BLaER1 treated with 17β-estradiol and CSF1 and Interleukin-3, amounts not matched to agents 10 nM and 100 nM (cell line): ENCODE measurements around the gene GRIK5.

Source experiments
- H3K27ac ChIP-seq, 11 experiments: shearing (Covaris generic); formaldehyde crosslinking; 2 replicates each; pipeline ENCODE4 v1.8.1; 2022
- H3K27me3 ChIP-seq, 11 experiments: shearing (Covaris generic); formaldehyde crosslinking; 2 replicates each; pipeline ENCODE4 v1.8.1; 2022
- H3K36me3 ChIP-seq, 11 experiments: shearing (Covaris generic); formaldehyde crosslinking; 2 replicates each; pipeline ENCODE4 v1.8.1; 2022
- H3K4me1 ChIP-seq, 10 experiments: shearing (Covaris generic); formaldehyde crosslinking; 2 replicates each; pipeline ENCODE4 v1.8.1; 2022
- H3K4me2 ChIP-seq, 11 experiments: shearing (Covaris generic); formaldehyde crosslinking; 2 replicates each; pipeline ENCODE4 v1.8.1; 2022
- H3K4me3 ChIP-seq, 10 experiments: shearing (Covaris generic); formaldehyde crosslinking; 2 replicates each; pipeline ENCODE4 v1.8.1; 2022
- H3K9ac ChIP-seq, 11 experiments: shearing (Covaris generic); formaldehyde crosslinking; 2 replicates each; pipeline ENCODE4 v1.8.1; 2022
- H3K9me3 ChIP-seq, 11 experiments: shearing (Covaris generic); formaldehyde crosslinking; replicated peaks in 1 of 11; 2 replicates each; pipeline ENCODE4 v1.8.1; 2022
- H4K20me1 ChIP-seq, 11 experiments: shearing (Covaris generic); formaldehyde crosslinking; 2 replicates each; pipeline ENCODE4 v1.8.1; 2022
- Cebpa-rat ChIP-seq, 11 experiments: shearing (Covaris generic); IDR thresholded peaks; 2 replicates each; pipeline ENCODE4 v1.8.1; 2022

Gene GRIK5

GRCh38 chr19:42078538-42079275 lies 8.7 kb upstream of the GRIK5 start:
- no peaks in the 10 kb centered on the region for H3K27me3 ChIP-seq
- peaks cover 56 to 76% (median 71%) of the 10 kb centered on the region in 11 experiments; a peak in 21 of 22 replicates for H4K20me1 ChIP-seq
- H3K9ac ChIP-seq, result peak overlapping the region; percentile 25 to 95 (median 90); a peak in 17 of 22 replicates
- H3K4me2 ChIP-seq, result peak overlapping the region in 9 of 11 experiments; percentile 94 to 100 (median 99); a peak in 15 of 22 replicates
- TF ChIP-seq Cebpa-rat (IDR thresholded peaks at IDR 0.05), result no peak
- peak overlapping the region in 2 of 10 experiments; percentile 86 to 91; a peak in 3 of 20 replicates for H3K4me3 ChIP-seq
- peaks cover 35 to 62% (median 58%) of the 10 kb centered on the region in 11 experiments for H3K36me3 ChIP-seq
- H3K4me1 ChIP-seq, result peaks cover 26 to 57% (median 48%) of the 10 kb centered on the region in 10 experiments
- peak overlapping the region in 1 of 11 experiments; percentile 9; a peak in 1 of 22 replicates for H3K27ac ChIP-seq
- no peaks in the 10 kb centered on the region for H3K9me3 ChIP-seq

- Histone ChIP-seq H3K4me2 (peak overlapping the region; percentile 89 to 100 (median 99)), H3K36me3 (peaks cover 35 to 56% (median 53%) of the 10 kb centered on the region in 11 experiments), H3K27ac (peak overlapping the region in 1 of 11 experiments; percentile 9; a peak in 1 of 22 replicates), H4K20me1 (peaks cover 56 to 69% (median 67%) of the 10 kb centered on the region in 11 experiments; a peak in 21 of 22 replicates), H3K4me3 (peak overlapping the region; percentile 69 to 94 (median 84); a peak in 15 of 20 replicates), H3K9ac (peak overlapping the region; percentile 87 to 95 (median 91); a peak in 21 of 22 replicates), H3K4me1 (peaks cover 26 to 57% (median 46%) of the 10 kb centered on the region in 10 experiments), H3K9me3 (no peaks in the 10 kb centered on the region), H3K27me3 (no peaks in the 10 kb centered on the region)
- TF ChIP-seq Cebpa-rat (IDR thresholded peaks at IDR 0.05), result no peak
Measured at GRCh38 chr19:42078058-42078457, 8.1 kb upstream of the GRIK5 start.

- Histone ChIP-seq H3K4me3 (peak overlapping the region; percentile 69 to 94 (median 84)), H3K4me1 (peaks cover 29 to 58% (median 46%) of the 10 kb centered on the region in 10 experiments), H3K9me3 (no peaks in the 10 kb centered on the region), H3K4me2 (peak overlapping the region; percentile 89 to 100 (median 99)), H3K9ac (peak overlapping the region; percentile 87 to 95 (median 91)), H3K27ac (peak overlapping the region; percentile 59 to 98 (median 93); a peak in 21 of 22 replicates), H4K20me1 (peaks cover 49 to 54% (median 51%) of the 10 kb centered on the region in 11 experiments; a peak in 21 of 22 replicates), H3K36me3 (peaks cover 34 to 41% (median 39%) of the 10 kb centered on the region in 11 experiments), H3K27me3 (no peaks in the 10 kb centered on the region)
- TF ChIP-seq Cebpa-rat (IDR thresholded peaks at IDR 0.05), result no peak
Measured at GRCh38 chr19:42076380-42076944, 6.5 kb upstream of the GRIK5 start.

GRCh38 chr19:42075616-42076379 lies 5.8 kb upstream of the GRIK5 start, which contains the start of gene ZNF574:
TSS of gene ZNF574 (plus strand) at chr19:42076166. CDS start at chr19:42078607, 2,441 bp downstream.
- Histone ChIP-seq H3K4me3 (peak within 1 kb of the TSS; percentile 69 to 94 (median 84)), H3K27me3 (no peaks in the 10 kb centered on the region), H3K27ac (peak within 1 kb of the TSS; percentile 91 to 98 (median 96)), H3K36me3 (peaks cover 28 to 34% (median 32%) of the 10 kb centered on the region in 11 experiments), H3K9ac (peak within 1 kb of the TSS; percentile 87 to 95 (median 92)), H3K4me2 (peak within 1 kb of the TSS; percentile 89 to 100 (median 99)), H3K9me3 (no peaks in the 10 kb centered on the region), H4K20me1 (peaks cover 42 to 48% (median 44%) of the 10 kb centered on the region in 11 experiments; a peak in 21 of 22 replicates), H3K4me1 (peaks cover 36 to 58% (median 49%) of the 10 kb centered on the region in 10 experiments)
- no peak for TF ChIP-seq Cebpa-rat (IDR thresholded peaks at IDR 0.05)

GRCh38 chr19:42075364-42075615 lies 5.3 kb upstream of the GRIK5 start:
- H3K27me3 ChIP-seq, result no peaks in the 10 kb centered on the region
- peak overlapping the region; percentile 87 to 95 (median 91) for H3K9ac ChIP-seq
- H3K4me3 ChIP-seq, result peak overlapping the region; percentile 68 to 94 (median 83)
- H4K20me1 ChIP-seq, result peaks cover 37 to 43% (median 39%) of the 10 kb centered on the region in 11 experiments; a peak in 21 of 22 replicates
- H3K36me3 ChIP-seq, result peaks cover 23 to 29% (median 27%) of the 10 kb centered on the region in 11 experiments
- H3K27ac ChIP-seq, result peak overlapping the region; percentile 91 to 98 (median 96)
- H3K4me1 ChIP-seq, result peaks cover 41 to 58% (median 52%) of the 10 kb centered on the region in 10 experiments
- peak overlapping the region; percentile 85 to 95 (median 91) for H3K4me2 ChIP-seq
- H3K9me3 ChIP-seq, result no peaks in the 10 kb centered on the region
- TF ChIP-seq Cebpa-rat (IDR thresholded peaks at IDR 0.05), result no peak

GRCh38 chr19:42074513-42075363 lies 4.7 kb upstream of the GRIK5 start:
- Histone ChIP-seq H3K4me3 (peak overlapping the region; percentile 68 to 94 (median 83)), H3K4me1 (peaks cover 47 to 57% (median 55%) of the 10 kb centered on the region in 10 experiments), H3K4me2 (peak overlapping the region; percentile 85 to 95 (median 91)), H3K27ac (peak overlapping the region; percentile 91 to 98 (median 96)), H3K36me3 (peaks cover 17 to 23% (median 22%) of the 10 kb centered on the region in 11 experiments), H3K9me3 (no peaks in the 10 kb centered on the region), H4K20me1 (peaks cover 32 to 37% (median 34%) of the 10 kb centered on the region in 11 experiments; a peak in 21 of 22 replicates), H3K27me3 (no peaks in the 10 kb centered on the region), H3K9ac (peak overlapping the region; percentile 87 to 95 (median 91))
- no peak for TF ChIP-seq Cebpa-rat (IDR thresholded peaks at IDR 0.05)

GRCh38 chr19:42071247-42071646 lies 1.2 kb upstream of the GRIK5 start:
- Histone ChIP-seq H3K4me3 (no peak overlapping the region), H4K20me1 (peaks cover 0 to 25% (median 14%) of the 10 kb centered on the region in 11 experiments; a peak in 13 of 22 replicates)
- no peak for TF ChIP-seq Cebpa-rat (IDR thresholded peaks at IDR 0.05)

More at GRCh38 chr19:42071247-42071646, 1.2 kb upstream of the GRIK5 start:
- Histone ChIP-seq H3K4me2 (peak overlapping the region in 9 of 11 experiments; percentile 12 to 98 (median 94); a peak in 10 of 22 replicates), H3K9me3 (no peaks in the 10 kb centered on the region), H3K27me3 (no peaks in the 10 kb centered on the region), H3K4me1 (peaks cover 50 to 63% (median 58%) of the 10 kb centered on the region in 10 experiments), H3K9ac (no peak overlapping the region; a peak in 1 of 22 replicates), H3K27ac (no peak overlapping the region), H3K36me3 (no peaks in the 10 kb centered on the region)
